T-helper 2 cell treated with Interferon-gamma antibody and Interleukin-4, amounts not matched to agents 100 ng/mL and 5 ng/mL, for 36 hours (primary cell): ENCODE results near the gene IL4R. TPM values are rescaled to one million over a fixed set of nuclear protein-coding genes. Genes with fewer than 3 reads are reported as not detected.

ENCODE experiments used
- intact Hi-C: fragments of 100-400 bp; cut with micrococcal nuclease; formaldehyde crosslinking; loops from one replicate; pipeline ENCODE4 v1.15.1; 2023
- total RNA-seq: library from RNA; stranded (reverse); gene quantifications from 2 replicates; pipeline ENCODE4 v1.2.3, GENCODE V29; 2022

IL4R gene
- total RNA-seq, 1 donor from 2014 or later, result 411 TPM

DNA sequence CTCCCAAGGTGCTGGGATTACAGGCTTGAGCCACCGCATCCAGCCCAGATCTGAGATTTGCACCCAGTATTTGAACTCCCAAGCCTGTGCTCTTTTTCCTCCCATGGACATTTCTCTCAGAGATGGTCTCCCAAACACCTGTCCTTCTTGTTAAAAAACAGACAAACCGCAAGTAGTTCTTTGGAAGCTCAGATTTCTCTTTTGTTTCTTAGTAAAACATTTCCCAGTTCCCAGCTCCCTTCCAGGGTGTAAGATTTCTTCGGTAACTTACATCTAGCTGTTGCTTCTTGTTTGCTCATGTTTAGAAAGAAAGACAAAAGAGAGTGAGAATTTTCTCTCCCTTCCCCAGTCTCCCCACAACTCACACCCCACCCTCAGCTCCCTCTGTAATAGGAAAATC lies 36.2 kb downstream of the IL4R start:
- intact Hi-C loops, result no loop called here

DNA sequence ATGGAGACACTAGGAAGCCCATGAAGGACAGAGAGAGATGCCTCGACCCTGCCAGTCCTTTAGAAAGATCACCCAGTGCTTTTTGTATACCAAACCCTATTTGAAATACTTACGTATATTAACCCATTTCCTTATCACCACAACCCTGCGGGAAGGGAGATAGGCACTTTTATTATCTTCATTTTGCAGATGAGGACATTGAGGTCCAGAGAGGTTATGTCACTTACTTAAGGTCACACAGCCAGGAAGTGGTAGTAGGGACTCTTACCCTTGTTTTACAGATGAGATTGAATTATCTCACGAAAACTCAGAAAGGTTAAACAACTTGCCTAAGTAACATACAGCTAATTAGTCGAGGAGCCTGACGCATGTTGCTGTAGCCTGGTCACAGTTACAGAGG lies 38.2 kb downstream of the IL4R start:
- intact Hi-C loops, result no loop called here

DNA sequence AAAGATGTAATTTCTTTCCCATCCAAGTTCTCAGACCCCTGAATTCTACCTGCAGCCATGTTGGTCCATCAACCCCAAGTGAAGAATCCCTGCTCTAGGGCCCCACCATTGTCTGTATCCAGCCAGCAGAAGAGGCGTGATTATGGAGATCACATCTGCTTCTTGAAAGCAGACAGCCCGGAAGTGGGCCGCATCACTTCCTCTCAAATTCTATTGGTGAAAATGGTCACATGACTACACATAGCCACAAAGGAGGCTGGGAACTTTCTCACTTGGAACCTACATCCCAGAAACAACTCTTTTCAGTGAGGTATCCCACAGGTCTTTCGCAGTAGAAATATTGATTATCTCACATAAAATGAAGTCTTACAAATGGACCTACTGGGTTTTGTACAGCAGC lies 40.1 kb downstream of the IL4R start:
- intact Hi-C loops, result no loop called here

DNA sequence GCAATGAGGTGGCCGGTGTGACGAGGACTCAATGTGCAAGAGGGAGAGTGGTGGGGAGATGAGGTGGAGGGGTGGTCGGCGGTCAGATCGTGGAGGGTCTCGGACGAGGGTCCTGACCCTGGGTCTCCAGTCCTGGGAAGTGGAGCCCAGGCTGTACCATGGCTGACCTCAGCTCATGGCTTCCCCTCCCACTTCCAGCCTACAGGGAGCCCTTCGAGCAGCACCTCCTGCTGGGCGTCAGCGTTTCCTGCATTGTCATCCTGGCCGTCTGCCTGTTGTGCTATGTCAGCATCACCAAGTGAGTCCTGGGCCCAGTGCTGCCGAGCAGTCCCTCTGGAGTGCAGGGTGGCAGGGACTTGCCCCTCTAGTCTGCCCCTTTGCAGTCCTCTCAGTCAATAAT lies 41.8 kb downstream of the IL4R start:
- intact Hi-C loops, result no loop called here

DNA sequence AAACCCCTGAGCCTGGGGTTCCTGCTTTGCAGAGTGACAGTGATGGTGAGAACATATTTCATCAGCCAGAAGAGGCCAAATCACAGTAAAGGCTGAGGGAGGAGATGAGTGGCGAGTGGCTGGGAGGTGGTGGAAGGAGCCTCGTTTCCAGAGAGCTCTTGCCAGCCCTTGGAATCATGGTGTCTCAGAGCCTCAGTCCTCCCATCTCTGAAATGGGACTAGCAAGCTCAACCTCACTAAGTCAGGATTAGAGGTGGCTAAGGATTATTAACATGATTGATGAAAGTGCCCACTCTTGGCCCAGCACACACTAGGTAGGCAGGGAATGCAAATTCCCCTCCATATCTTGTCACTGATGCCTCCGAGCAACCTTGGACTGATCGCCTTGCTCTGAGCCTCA lies 43.0 kb downstream of the IL4R start:
- intact Hi-C loops, result no loop called here

DNA sequence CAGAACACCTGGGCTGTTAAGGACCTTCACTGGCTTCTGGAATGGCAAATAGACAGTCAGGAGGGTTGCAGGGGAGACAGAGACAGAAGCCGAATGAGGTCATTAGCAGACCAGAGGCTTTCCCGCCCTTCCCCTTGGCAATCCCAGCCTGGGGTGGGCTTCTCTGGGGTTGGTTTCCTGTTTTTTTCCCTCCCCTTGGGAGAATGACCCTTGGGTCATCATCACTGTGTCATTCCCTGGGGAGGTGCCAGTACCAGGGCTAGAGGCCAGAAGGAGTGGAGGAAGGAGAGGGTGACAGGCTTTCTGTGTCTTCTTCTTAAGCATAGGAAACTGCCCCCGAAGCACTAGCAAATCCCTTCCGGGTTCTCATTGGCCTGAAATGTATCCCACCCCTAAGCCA lies 45.3 kb downstream of the IL4R start:
- intact Hi-C loops, result no loop called here

DNA sequence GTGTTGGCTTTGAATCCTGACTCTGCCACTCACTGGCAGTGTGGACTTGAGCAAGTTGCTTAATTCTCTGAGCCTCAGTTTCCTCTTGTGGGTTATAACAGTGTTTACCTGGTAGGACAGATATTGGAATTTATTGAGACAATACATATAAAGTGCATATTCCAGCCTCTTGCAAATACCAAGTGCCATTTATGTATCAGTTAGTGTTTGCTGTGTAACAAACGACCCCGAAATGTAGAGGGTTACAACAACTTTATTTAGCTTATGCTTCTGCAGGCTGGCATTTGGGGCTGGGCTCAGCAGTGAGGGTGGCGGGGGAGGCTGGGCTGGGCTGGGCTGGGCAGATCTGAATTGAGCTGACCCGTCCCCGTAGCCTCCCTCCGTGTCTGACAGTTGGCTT lies 45.8 kb downstream of the IL4R start:
- intact Hi-C loops, result no loop called here

DNA sequence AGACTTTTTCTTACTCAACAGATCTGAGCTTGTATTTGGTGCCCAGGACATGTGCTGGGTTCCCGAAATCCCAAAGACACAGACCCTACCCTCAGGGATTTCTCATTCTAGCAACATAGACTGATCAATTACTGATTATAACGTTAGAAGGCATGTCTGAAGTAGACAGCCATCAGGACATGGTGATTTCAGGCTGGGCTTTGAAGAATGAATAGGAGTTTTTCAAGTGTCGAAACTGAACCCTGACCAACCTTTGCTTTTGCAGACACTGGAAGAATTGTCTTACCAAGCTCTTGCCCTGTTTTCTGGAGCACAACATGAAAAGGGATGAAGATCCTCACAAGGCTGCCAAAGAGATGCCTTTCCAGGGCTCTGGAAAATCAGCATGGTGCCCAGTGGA lies 48.2 kb downstream of the IL4R start:
- intact Hi-C loops, result no loop called here

DNA sequence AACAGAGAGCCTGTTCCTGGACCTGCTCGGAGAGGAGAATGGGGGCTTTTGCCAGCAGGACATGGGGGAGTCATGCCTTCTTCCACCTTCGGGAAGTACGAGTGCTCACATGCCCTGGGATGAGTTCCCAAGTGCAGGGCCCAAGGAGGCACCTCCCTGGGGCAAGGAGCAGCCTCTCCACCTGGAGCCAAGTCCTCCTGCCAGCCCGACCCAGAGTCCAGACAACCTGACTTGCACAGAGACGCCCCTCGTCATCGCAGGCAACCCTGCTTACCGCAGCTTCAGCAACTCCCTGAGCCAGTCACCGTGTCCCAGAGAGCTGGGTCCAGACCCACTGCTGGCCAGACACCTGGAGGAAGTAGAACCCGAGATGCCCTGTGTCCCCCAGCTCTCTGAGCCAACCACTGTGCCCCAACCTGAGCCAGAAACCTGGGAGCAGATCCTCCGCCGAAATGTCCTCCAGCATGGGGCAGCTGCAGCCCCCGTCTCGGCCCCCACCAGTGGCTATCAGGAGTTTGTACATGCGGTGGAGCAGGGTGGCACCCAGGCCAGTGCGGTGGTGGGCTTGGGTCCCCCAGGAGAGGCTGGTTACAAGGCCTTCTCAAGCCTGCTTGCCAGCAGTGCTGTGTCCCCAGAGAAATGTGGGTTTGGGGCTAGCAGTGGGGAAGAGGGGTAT lies 48.9 kb downstream of the IL4R start:
- intact Hi-C loops, result no loop called here

DNA sequence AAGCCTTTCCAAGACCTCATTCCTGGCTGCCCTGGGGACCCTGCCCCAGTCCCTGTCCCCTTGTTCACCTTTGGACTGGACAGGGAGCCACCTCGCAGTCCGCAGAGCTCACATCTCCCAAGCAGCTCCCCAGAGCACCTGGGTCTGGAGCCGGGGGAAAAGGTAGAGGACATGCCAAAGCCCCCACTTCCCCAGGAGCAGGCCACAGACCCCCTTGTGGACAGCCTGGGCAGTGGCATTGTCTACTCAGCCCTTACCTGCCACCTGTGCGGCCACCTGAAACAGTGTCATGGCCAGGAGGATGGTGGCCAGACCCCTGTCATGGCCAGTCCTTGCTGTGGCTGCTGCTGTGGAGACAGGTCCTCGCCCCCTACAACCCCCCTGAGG lies 49.5 kb downstream of the IL4R start:
- intact Hi-C loops, result no loop called here

DNA sequence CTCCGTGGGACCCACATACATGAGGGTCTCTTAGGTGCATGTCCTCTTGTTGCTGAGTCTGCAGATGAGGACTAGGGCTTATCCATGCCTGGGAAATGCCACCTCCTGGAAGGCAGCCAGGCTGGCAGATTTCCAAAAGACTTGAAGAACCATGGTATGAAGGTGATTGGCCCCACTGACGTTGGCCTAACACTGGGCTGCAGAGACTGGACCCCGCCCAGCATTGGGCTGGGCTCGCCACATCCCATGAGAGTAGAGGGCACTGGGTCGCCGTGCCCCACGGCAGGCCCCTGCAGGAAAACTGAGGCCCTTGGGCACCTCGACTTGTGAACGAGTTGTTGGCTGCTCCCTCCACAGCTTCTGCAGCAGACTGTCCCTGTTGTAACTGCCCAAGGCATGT lies 50.0 kb downstream of the IL4R start:
- intact Hi-C loops, result no loop called here

DNA sequence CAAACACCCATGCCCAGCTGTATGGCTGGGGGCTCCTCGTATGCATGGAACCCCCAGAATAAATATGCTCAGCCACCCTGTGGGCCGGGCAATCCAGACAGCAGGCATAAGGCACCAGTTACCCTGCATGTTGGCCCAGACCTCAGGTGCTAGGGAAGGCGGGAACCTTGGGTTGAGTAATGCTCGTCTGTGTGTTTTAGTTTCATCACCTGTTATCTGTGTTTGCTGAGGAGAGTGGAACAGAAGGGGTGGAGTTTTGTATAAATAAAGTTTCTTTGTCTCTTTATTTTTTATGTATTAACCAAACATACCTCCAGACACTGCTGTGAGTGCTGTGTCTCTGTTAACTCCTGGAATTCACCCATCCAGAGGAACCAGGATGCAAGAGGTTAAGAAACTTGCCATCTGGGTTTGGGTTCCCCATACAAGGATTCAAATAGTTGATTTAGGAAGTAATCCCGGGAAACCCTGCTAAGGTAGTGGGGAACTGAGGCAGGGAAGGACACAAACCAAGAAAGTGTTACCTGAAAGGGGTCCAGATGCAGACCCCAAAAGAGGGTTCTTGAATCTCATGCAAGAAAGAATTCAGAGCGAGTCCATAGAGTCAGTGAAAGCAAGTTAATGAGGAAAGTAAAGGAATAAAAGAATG lies 50.8 kb downstream of the IL4R start:
- intact Hi-C loops, result no loop called here

DNA sequence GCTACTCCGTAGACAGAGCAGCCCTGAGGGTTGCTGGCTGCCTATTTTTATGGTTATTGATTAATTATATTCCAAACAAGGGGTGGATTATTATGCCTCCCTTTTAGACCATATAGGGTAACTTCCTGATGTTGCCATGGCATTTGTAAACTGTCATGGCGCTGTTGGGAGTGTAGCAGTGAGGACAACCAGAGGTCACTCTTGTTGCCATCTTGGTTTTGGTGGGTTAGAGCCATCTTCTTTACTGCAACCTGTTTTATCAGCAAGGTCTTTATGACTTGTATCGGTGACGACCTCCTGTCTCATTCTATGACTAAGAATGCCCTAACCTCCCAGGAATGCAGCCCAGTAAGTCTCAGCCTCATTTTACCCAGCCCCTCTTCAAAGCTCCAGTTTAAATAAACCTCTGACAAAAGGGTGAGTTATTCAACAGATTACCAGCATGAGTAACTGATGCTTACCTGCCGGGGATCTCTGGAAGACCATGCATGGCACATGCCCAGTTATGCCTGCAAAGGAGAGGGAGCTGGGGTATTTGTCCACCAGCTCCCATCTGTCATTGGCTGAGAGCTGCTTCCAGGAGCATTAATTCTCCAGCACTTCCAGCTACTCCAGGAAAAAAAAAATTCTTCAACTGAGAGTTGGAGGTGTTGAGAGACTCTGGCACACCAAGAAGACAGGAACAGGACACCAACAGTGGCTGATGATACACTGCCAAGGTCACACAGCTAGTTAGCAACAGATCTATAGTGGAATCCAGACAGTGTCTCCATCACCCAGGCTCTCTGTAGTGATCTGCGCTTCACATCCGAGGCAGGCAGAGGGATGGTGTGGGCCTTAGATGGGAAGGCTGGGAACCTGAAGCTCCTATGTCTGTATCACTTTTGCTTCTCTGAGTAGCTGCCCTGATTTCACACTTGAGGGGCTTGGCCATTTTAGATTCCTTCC lies 51.6 kb downstream of the IL4R start:
- intact Hi-C loops, result loop anchor here (2.0 kb wide), 1 partner anchor 91 kb away; no protein-coding TSS in a partner anchor

DNA sequence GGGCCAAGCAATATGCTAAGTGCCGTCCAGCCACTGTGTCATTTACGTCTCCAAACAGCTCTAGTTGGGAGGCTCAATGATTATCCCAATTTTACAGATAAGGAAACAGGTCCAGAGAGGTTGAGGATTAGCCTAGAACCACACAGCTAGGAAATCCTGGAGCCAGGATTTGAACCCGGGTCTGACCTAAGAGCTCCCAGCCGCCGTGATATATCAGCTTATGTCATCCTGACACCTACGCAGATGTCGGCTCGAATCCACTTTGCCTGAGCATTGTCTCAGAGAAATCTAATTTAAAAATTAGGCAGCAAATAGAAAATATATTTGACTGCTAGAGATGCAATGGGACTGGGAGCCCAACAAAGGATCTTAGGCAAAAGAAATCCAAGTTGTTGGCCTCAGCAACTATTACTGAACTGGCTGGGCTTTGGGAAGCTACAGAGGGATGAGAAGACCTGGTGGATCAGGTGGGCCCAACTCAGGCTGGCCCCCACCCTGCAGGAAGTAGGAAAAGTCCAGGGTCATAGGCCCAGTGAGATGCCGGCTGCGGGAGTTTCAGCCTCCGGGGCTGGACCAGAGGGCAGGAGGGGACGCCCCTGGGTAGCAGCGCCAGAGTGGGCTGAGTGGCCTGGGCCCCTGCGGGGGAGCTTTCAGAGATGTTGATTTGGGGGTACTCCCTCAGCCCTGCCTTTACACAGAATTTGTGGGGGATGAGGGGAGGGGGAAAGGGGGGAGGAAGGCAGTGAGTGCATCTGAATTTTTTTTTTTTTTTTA lies 53.1 kb downstream of the IL4R start:
- intact Hi-C loops, result loop anchor here (1.0 to 2.0 kb wide), 4 partner anchors 35 to 212 kb away; partner anchors contain the start of gene IL21R

DNA sequence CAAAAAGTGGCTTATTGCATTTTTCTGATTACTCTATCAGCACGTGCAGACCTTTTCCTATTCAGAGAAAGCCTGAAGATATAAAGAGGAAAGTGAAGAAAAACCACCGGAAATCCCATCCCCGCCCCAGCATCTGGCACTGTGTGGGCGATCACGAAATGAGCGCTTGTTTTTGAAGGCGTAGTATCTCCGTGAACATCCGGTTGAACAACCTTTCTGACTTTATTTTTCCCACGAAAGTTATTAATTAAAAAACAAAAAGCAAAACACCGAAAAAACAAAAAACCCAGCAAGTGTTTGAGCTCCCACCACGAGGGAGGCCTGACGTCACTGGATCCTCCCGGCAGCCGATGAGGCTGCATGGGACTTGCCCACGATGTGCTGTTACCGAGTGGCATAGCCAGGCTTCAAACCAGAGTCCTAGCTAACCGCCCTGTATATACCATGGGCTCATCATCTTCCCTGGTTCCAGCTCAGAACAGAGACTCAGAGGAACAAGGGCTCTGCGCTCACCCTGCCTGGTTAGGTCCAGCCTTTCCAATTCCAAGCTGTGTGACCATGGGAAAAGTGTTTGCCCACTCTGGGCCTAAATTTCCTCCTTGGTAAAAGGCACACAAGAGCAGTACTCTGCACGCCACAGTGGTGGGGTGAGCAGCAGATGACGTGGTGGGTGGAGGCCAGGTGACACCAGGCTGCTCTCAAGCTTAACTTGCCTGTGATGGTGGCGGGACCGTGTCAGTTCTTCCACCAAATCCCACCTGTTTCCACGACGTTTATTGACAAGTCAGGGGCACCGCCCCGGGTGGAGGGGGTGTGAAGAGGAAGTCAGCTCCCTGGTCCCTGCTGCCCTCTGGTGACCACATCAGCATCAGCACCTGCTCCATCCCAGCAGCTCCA lies 53.9 kb downstream of the IL4R start:
- intact Hi-C loops, result loop anchor here (1.0 to 2.0 kb wide), 6 partner anchors 35 to 212 kb away; partner anchors contain the start of gene IL21R

DNA sequence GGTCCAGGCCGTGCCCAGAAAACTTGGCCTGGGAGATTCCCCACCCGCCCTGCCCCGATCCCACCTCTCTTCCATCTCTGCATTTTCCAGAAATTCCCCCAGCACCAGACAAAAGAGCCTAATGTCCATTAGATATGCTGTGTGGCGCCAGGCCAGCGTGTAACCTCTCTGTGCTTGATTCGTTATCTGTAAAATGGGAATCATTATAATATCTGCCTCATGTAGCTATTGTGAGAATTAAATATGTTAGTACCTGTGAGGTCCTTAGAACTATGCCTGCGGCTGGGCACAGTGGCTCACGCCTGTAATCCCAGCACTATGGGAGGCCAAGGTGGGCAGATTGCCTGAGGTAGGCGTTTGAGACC lies 54.6 kb downstream of the IL4R start:
- intact Hi-C loops, result loop anchor here (1.0 kb wide), 2 partner anchors 133 to 189 kb away; no protein-coding TSS in a partner anchor

DNA sequence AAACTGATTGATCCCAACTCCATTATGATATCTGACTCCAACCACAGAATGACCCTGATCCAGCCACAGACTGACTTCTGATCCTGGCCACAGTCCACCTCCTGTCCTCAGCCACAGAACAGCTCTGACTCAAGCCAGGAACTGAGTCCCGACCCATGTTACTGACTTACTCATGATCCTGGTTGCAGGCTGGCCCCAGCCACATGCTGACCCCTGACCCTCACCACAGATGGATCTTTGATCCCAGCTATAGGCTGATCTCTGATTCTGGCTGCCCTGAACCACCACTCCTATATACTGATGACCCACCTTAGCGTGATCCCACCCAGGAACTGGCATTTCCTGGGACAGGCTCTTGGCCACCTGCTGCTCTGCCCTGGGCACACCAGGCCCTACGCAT lies 56.0 kb downstream of the IL4R start:
- intact Hi-C loops, result no loop called here

DNA sequence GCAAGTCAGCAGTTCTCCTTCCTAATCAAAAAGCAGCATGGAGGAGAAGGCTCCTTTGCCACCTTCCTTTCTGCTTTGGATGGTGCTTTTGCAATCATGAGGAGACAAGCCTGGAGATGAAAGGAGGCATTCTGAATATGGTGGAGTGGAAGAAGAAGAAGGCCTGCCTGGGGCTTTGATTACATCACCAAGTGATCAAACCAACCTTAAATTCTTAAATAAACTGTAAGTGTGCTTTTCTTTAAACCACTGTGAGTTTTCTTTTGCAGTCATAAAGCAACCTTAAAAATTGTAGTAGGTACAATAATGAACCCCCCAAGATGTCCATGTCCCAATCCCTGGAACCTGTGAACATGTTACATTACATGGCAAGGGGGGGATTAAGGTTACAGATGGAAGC lies 56.5 kb downstream of the IL4R start:
- intact Hi-C loops, result no loop called here

DNA sequence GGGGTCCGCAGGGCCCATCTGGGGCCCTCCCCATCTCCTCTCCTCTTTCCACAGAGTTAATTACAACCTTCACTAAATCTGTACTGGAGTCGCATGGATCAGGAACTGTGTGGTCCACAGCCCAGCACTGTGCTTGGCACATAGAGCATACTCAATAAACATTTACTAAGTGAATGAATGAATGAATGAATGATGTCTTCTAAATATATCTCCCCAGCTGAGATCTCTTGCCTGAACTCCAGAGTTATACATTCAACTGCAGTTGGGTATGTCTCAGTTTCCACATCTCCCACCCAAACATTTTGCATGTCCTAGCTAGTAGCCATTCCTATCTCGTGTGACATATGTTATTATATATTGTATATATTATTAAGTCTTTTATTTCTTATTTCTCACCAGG lies 59.5 kb downstream of the IL4R start:
- intact Hi-C loops, result no loop called here

DNA sequence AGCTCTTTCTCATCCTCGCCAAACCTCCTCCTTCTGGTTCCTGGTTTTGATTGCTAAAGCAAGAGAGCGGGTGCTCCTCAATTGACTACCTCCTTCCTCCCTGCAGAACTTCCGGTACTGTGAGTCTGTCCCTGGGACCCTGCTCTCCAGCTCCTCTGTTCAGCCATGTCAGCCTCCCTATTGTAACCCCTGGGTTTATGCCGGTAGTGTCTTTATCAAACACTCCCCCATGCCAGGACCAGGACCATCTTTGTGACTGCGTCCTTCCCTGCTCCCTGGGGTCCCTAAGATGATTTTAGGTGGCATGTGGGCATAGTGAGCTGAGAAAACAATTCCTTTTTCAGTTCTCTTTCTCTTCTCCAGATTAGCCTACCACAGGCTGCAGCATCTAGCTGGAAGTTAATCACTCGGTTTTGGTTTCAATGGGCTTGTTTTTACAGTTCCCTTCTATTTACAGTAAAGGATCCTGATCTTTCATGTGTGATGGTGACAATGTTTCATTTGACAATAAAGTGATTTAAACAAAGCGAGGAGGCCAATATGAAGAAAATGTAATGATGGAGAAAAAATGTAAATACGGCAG lies 60.5 kb downstream of the IL4R start:
- intact Hi-C loops, result no loop called here
